NCI-H1417 treated with DMSO at 0.1 percent for 48 hours (cell line): ENCODE results near the gene CAMK1.
A peak's percentile ranks its signal among the peaks of the same experiment; 100 is the strongest.
"Not testable (repeated sequence)": the region's sequence is repeated elsewhere in the genome, so short reads cannot be mapped to it uniquely, and the experiment has no call there.

Experiments used
- DNase-seq: peaks from one replicate; lab custom pipeline; 2025; lab: John Stamatoyannopoulos, UW

Gene CAMK1

DNA sequence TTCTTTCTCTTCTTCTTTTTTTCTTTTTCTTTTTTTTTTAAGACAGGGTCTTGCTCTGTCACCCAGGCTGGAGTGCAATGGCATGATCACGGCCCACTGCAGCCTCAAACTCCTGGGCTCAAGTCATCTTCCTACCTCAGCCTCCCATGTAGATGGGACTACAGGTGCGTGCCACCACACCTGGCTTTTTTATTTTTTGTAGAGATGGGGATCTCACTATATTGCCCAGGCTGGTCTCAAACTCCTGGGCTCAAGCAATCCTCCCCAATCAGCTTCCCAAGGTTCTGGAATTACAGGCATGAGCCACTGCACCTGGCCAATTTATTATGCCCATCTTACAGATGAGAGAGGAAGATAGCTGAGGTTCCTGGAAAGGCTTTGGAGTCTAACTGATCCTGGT lies 1.3 kb upstream of the CAMK1 start:
- not testable (repeated sequence) for DNase-seq

DNA sequence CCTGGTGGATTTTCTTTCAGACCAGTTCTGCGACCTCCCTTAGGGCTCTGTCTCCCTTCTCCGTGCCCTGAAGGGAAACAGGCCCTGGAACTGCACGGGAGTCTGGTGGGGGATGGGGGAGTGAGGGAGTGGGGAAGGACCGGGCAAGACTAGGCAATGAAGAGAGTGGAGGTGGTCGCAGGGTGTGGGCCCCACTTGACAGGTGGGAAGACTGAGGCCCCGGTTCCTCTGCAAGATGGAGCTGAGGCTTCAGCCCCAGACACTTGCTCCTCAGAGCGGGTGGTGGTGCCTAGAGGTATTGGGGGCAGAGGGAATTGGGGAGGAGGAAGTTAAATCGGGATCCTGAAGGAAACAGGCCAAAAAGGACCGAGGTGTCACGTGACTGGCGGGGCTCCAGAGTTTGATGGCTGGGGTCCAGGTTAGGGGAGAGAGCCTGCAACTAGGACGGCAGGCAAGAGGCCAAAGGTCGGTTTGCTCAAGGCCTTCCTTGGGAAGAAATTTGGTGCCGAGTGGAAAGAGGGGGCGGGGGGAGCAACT lies 597 bp upstream of the CAMK1 start:
- no peak for DNase-seq

DNA sequence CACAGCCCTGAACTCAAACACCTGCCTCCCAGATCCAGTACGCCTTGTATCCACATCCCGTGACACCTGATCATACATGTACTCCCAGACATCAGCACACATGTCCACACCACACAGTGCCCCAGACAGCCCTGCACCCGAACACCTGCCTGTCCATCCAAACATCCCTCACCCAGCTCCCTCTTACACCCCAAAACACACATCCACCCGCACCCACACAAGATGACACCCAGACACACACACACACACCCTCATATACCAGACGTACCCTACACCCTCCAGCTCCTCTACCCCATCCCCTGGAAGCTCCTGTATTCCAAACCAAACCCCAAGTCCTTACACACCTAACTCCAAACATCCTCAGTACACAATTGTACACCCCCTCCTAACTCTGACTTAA lies 735 bp downstream of the CAMK1 start:
- no peak for DNase-seq

DNA sequence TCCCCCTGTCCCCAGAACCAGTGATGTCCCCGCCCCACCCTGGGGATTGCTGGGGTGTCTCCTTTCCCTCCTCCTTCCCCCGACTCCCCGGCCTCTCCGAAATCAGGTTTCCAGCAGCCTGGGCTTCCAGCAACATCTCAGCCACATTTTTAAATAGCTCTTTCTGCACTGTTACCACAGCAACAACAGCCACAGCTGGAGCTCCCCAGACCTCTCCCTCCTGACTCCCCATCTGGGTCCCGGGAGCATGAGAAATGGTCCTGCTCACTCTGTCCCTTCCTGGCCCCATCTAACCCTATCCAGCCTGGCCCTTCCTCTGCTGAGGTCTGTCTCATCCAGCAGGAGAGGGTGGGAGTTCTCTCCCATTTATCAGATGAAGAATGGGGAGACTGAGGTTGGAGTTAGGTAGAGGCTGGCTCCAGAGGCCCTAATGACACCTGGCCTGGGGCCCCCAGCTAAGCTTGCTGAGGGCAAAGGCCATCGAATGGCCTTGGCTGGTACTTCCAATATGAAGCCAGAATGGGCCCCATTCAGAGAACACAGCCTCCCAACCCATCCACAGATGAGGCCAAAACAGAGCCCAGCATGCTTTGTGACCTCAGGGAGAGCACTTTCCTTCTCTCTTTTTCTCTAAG lies 1.5 kb downstream of the CAMK1 start:
- DNase-seq = no peak

DNA sequence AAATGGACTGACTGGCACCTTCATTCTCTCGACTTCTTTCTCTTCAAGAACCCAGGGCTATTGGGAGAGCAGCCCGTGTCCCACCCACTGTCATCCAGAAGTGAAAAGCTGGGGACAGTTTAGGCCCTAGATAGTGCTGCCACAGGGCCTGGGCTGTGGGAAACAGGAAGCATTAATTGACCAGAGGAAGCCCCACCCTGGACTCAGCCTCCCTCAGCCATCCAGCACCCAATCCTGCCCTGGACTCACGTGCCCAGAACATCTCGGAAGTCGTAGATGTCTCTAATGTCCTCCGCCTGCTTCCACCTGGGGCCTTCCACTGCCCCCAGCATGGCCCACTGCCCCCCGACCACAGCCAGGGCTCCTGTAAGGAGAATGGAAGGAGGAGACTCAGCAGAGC lies 2.3 kb downstream of the CAMK1 start:
- no peak for DNase-seq

DNA sequence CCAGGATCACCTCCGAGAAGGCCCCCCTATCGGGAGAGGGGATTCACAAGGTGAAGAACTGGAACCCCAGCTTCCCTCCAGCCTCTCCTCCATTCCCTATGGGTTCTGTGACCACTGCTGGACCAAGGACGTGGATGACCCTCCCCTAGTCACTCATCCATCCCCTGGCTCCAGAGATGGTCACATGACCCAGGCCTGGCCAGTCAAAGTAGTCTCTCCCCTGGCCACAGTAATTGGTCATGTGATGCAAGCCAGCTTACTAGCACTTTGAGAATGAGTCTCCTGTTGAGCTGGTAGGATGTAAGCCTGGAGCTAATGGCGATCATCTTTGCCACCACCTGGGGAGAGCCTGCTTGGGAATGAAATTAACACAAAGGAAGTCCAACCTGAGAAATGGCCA lies 3.9 kb downstream of the CAMK1 start:
- no peak for DNase-seq

DNA sequence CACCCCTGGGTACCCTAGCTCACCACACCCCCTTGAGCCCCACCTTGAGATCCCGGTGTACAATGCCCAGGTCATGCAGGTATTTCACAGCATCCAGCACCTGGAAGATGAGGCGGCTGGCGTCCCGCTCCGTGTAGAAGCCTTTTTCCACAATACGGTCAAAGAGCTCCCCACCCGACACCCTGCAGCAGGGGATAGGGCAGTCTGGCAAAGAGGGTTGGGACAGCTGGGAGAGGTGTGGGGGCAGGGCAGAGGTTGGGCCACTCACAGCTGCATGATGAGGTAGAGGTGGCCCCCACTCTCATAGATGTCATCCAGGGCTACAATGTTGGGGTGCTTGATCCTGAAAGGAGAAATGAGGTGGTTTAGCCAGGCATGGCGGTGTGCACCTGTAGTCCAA lies 6.9 kb downstream of the CAMK1 start:
- DNase-seq = no peak

DNA sequence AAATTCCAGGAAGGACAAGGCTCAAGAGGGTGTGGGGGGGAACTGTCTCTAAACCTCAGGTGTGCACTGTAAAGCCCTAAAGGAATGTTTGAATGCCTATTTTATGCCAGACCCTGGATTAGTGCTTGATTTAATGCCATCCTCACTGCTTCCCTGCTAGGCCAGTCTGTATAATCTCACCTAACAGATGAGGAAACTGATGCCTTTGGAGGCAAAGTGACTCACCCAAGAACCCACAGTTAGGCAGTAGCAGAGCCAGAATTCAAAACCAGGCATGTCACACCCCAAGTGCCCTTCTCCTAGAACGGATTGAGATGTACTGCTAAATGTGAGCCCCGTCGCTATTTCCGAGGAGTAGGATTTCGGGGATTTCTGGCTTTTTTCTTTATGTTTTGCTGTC lies 7.8 kb downstream of the CAMK1 start:
- no peak for DNase-seq

DNA sequence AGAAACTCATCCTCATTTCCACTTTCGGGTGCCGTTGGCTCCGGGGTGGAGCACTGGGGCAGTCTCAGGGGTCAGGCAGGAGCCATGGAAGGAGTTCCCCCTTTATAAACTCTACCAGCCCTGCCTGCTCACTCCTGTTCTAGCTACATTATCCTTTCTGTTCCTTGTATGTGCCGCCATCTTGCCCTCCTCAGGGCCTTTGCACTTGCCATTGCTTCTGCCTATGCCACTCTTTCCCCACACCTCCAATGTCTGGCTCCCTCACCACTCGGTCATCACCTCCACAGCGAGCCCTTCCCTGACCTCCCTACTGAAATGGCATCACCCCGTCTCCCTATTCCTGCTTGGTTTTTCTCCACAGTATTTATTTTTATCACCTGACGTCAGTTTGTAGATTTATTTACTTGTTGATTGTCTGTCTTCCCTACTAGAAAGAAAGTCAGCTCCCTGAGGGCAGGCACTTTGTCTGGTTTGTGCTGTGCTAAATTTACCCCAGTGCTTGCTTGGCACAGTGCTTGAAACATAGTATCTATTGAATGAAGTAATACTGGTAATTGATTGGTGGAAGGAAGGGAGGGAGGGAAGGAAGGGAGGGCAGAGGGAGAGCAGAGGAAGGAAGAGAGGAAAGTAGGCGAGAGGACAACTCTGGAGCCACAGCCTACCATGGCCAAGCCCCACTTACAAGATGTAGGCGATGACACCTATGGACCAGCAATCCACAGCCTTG lies 8.8 kb downstream of the CAMK1 start:
- DNase-seq = no peak

DNA sequence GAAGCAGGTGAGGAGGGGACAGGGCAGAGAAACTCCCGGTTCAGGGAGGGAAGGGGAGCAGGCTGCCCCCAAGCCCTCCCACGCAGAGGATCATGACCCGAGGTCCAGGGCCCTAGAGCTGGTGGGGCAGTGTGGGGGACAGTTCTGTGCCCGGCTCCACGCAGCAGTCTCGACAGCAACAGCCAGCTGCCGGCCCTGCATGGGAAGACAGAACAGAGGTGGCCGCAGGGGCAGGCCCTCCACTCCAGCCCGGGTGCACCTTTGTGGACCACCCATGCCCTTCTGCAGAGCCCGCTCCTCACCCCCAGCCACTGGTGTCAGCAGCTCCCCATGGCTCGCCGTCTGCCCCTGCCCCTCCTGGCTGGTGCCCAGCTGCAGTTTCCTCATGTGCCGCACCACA lies 12.3 kb downstream of the CAMK1 start:
- DNase-seq = no peak

DNA sequence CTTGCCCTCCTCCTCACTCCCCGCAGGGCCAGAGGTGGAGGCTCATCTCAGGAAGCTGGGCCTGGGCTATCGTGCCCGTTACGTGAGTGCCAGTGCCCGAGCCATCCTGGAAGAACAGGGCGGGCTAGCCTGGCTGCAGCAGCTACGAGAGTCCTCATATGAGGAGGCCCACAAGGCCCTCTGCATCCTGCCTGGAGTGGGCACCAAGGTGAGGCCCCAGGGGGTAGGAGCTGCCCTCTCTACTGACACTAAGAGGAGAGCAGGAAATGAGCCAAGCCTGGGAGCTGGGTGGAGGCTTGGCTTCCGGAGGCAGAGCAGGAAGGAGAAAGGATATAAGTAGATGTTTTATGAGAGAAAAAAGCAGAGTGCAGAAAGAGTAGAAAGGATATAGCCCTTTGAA lies 15.1 kb downstream of the CAMK1 start:
- no peak for DNase-seq

DNA sequence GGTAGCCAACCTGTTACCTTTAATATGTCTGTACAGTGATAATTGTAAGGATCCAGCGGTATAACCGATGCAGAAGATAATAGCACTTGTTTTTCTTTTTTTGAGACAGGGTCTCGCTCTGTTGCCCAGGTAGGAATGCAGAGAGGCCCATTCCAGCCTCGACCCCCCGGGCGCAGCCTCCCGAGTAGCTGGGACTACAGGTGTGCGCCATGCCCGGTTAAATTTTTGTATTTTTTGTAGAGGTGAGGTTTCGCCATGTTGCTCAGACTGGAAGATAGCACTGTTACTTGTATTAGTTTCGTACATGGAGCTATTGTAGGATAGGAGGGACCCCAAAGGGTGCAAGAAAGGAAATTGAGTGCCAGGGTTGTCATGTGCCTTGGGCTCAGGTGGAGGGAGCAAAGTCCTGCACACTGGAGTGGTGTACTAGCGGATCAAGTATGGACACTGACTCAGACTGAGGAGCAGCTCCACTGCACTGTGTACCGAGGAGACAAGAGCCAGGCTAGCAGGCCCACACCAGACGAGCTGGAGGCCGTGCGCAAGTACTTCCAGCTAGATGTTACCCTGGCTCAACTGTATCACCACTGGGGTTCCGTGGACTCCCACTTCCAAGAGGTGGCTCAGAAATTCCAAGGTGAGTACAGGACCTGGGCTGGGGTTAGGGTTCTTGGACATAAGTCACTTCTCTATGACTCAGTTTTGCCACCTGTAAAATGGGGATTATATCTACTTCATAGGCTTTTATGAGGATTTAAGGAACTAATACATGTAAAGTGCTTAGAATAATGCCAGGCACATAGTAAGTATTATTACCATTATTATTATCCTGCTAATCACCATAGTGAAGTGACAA lies 19.0 kb downstream of the CAMK1 start:
- no peak for DNase-seq

DNA sequence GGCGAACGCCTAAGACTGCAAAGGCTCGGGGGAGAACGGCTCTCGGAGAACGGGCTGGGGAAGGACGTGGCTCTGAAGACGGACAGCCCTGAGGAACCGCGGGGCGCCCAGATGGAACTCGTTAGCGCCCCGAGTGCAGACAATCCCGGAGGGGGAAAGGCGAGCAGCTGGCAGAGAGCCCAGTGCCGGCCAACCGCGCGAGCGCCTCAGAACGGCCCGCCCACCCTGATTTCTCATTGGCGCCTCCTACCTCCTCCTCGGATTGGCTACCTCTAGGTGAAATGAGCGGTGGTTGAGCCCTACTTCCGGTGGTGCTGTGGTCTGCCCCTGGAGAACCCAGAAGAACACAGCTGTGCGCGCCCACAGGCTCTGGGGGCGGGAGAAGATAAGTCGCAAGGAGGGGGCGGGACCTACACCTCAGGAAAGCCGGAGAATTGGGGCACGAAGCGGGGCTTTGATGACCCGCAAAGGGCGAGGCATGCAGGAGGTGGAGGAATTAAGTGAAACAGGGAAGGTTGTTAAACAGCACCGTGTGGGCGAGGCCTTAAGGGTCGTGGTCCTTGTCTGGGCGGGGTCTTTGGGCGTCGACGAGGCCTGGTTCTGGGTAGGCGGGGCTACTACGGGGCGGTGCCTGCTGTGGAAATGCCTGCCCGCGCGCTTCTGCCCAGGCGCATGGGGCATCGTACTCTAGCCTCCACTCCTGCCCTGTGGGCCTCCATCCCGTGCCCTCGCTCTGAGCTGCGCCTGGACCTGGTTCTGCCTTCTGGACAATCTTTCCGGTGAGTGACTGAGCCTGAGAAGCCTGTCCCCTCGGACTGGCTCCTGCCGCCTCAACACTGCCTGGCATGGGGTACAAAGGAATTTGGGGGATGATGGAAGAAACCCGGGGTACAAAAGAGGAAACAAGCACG lies 19.8 kb downstream of the CAMK1 start, which contains the start of gene OGG1:
OGG1 (plus strand) TSS at position 308 of the 911 bp plus-strand sequence; CDS start at position 643, 335 bp downstream.
- DNase-seq = peak; percentile 80

DNA sequence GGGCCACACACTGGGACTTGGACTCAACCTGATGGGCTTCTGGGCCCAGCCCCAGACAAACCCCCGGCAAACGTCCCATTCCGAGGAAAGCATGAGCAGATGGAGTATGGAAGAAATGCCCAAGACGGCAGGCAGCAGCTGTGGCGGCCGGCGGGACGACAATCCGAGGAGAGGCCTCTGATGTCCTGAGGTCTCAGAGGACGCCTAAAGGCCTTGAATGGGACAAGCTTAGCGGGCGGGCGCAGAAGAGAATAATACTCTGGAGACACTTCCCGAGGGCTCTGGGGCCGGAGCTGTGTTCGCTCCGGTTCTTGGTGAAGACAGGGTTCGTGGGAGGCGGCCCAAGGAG lies 20.5 kb downstream of the CAMK1 start:
- no peak for DNase-seq

DNA sequence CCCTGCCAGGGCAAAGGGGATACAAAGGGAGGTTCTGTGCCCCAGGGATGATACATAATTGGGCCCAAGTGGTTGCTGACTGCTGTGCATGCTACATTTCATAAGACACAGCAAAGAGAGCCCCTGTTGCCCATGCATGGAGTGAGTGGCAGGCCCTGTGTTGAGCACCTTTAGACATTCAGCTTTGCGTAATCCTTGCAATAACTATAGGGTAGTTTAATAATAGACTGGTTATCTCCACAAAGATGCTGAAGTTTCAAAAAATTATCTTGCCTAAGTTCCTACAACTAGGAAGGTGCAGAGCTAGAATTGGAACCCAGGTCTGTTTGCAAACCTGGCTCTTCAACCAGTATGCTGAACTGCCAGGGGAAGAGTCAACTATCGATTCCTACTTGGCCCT lies 21.7 kb downstream of the CAMK1 start:
- DNase-seq = no peak

DNA sequence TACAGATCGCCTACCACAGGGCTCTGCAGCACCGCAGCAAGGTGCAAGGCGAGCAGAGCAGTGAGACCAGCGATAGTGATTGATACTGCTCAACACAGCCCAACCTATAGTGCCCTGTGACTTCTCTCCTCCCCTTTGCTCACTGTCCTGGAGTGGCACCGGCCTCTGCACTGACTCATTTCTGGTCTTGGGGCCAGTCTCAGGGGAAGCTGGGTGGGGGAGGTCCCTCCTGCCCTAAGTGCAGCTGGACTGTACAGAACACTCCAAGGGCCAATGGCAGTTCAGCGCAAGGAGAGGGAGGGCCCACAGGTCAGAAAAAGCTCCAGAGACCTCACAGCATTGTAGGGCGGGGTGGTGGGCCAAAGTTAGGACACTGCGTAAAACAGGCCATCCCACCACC lies 22.5 kb downstream of the CAMK1 start:
- DNase-seq = no peak

DNA sequence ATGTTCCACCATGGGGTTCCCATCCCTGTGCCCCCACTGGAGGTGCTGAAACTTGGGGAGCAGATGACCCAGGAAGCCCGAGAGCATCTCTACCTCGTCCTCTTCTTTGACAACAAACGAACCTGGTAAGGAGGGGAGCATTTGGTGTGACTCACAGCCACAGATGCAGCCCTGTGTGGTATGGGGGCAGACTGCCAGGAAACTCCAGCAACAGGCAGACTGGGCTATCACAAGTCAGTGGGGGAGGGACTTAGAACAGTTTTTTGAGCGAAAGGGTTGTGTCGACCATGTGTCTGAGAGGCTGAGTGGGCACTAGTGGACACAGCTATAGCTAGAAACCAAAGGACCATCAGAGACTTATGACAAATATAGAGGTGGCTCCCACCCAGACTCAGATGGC lies 23.4 kb downstream of the CAMK1 start:
- no peak for DNase-seq

DNA sequence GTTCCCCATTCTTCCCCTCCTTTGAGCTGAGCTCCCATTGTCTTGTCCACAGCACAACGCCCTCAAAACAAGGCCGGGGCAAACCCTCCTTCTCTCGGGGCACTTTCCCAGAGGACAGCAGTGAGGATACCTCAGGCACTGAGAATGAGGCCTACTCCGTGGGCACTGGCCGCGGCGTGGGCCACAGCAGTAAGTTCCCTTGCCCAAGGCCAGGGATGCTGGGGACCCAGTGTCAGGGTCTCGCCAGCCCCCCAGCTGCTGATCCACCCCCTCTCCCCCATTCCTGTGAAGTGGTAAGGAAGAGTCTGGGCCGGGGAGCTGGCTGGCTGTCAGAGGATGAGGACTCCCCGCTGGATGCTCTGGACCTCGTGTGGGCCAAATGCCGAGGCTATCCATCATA lies 24.2 kb downstream of the CAMK1 start:
- DNase-seq = no peak

DNA sequence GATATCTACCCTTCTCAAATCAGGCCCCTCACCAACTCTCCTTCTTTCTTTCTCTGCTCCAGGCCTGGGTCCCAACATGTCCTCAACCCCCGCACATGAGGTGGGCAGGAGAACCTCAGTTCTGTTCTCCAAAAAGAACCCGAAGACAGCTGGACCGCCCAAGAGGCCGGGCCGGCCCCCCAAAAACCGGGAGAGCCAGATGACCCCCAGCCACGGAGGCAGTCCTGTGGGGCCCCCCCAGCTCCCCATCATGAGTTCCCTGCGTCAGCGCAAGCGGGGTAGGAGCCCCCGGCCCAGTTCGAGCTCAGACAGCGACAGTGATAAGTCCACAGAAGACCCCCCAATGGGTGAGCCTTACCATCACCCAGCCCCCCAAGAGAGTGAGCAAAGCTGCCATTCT lies 25.6 kb downstream of the CAMK1 start:
- DNase-seq = no peak

DNA sequence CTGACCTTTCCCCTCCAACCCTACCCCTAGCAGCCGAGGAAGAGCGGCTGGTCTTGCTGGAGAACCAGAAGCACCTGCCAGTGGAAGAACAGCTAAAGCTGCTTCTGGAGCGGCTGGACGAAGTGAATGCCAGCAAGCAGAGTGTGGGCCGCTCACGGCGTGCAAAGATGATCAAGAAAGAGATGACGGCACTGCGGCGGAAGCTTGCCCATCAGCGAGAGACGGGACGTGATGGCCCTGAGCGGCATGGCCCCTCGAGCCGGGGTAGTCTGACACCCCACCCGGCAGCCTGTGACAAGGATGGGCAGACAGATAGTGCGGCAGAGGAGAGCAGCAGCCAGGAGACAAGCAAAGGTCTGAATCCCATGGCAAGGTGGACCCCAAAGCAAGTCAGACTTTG lies 26.2 kb downstream of the CAMK1 start:
- DNase-seq = no peak

DNA sequence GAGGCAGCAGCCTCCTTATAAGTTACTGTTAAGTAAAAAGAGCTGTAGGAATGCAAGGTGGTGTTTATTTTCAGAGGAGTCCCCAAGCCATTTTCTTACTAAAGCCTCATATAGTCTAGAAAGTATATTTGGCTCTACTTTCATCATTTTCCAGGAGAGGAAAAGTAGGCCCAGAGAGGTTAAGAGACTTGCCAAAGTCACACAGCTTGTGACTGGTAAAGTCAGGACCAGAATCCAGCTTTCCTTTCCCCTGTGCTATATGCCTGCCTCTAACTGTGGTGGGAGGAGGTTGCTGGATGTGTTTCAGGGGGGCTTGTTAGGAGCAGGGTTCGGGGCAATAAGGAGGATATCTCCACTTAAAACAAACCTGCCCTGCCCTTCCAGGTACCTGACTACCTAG lies 27.2 kb downstream of the CAMK1 start:
- no peak for DNase-seq

DNA sequence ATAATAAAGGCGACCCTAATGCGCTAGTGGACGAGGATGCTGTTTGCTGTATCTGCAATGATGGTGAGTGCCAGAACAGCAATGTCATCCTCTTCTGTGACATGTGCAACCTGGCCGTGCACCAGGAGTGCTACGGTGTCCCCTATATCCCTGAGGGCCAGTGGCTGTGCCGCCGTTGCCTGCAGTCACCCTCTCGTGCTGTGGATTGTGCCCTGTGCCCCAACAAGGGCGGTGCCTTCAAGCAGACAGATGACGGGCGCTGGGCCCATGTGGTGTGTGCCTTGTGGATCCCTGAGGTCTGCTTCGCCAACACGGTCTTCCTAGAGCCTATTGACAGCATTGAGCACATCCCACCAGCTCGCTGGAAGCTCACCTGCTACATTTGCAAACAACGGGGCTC lies 30.6 kb downstream of the CAMK1 start:
- no peak for DNase-seq
